Activated CD8-positive, alpha-beta T cell treated with anti-CD3 and anti-CD28 coated beads, Interleukin-2, amount 10 ng/mL, durations not matched to agents 7 days and 5 days (primary cell): ENCODE measurements around the gene HFE. TPM values are rescaled to one million over a fixed set of nuclear protein-coding genes. Genes with fewer than 3 reads are reported as not detected.

Experiments used
- ATAC-seq: fragments of 150-1000 bp; cut with Tn5 transposase; one replicate; pipeline ENCODE4 v1.10.0; 2021; ENCODE audit warnings: moderate library complexity
- CTCF ChIA-PET: fragments of 350-600 bp; sonication (Branson Sonifier 250); formaldehyde crosslinking; loops from one replicate; lab custom pipeline; 2021; ENCODE audit warnings: antibody characterized with exemption; lab: Charles Lee
- POLR2A ChIA-PET: fragments of 350-600 bp; sonication (Branson Sonifier 250); formaldehyde crosslinking; loops from one replicate; lab custom pipeline; 2021; ENCODE audit warnings: antibody characterized with exemption; lab: Charles Lee
- DNase-seq: peaks from one replicate; pipeline ENCODE4 v3.0.0-alpha.2; 2020
- H3K27ac Mint-ChIP-seq: one replicate; pipeline ENCODE4 v1.8.0; 2021; ENCODE audit warnings: mild to moderate bottlenecking, mixed read lengths
- H3K27me3 Mint-ChIP-seq: one replicate; pipeline ENCODE4 v1.8.0; 2021; ENCODE audit warnings: low read depth, mixed read lengths
- H3K36me3 Mint-ChIP-seq: one replicate; pipeline ENCODE4 v1.8.0; 2021; ENCODE audit warnings: low read depth, mixed read lengths
- H3K4me1 Mint-ChIP-seq: one replicate; pipeline ENCODE4 v1.8.0; 2021; ENCODE audit warnings: low read depth, mixed read lengths
- H3K4me3 Mint-ChIP-seq: one replicate; pipeline ENCODE4 v1.8.0; 2021; ENCODE audit warnings: mild to moderate bottlenecking, mixed read lengths
- H3K9me3 Mint-ChIP-seq: one replicate; pipeline ENCODE4 v1.8.0; 2022; ENCODE audit warnings: mixed read lengths; ENCODE audit not compliant: insufficient read depth
- total RNA-seq, 2 experiments: library from RNA; stranded (reverse); gene quantifications; one replicate each; pipeline ENCODE4 v1.2.3, GENCODE V29; 2021

HFE gene
- total RNA-seq, 2 experiments from 2014 or later, result 4.3 TPM

- peaks cover 58% of the 10 kb centered on the region for H3K36me3 Mint-ChIP-seq
- H3K9me3 Mint-ChIP-seq, result no peaks in the 10 kb centered on the region
- H3K27ac Mint-ChIP-seq, result peak overlapping the region; percentile 100
Observed at GRCh38 chr6:26123947-26124780, 36.9 kb downstream of the HFE start.

GRCh38 chr6:26124781-26125685, 37.8 kb downstream of the HFE start:
- POLR2A ChIA-PET, result interaction anchor here (0.6 to 12.3 kb wide), 44 partner anchors 11 to 1769 kb away, joined by 3 to 3176 read pairs (median 26); partner anchors contain the start of genes HFE and TRIM38

More at GRCh38 chr6:26123947-26124780, 36.9 kb downstream of the HFE start:
- ChIA-PET POLR2A (interaction anchor here (0.6 to 12.3 kb wide), 57 partner anchors 10 to 1770 kb away, joined by 3 to 3176 read pairs (median 9); partner anchors contain the start of genes HFE and TRIM38), CTCF (interaction anchor here (0.8 to 2.0 kb wide), 18 partner anchors 17 to 98 kb away, joined by 3 to 13 read pairs (median 4); a partner anchor contains a TSS)
- Mint-ChIP-seq H3K4me1 (peaks cover 47% of the 10 kb centered on the region), H3K4me3 (peak overlapping the region; percentile 95), H3K27me3 (peaks cover 1% of the 10 kb centered on the region)
- DNase-seq, result no peak
- ATAC-seq, result peak; percentile 78

GRCh38 chr6:26126394-26127235, 39.4 kb downstream of the HFE start:
- Mint-ChIP-seq H3K27me3 (peaks cover 1% of the 10 kb centered on the region), H3K36me3 (peaks cover 64% of the 10 kb centered on the region), H3K9me3 (no peaks in the 10 kb centered on the region), H3K4me1 (peaks cover 47% of the 10 kb centered on the region), H3K27ac (peak overlapping the region; percentile 100), H3K4me3 (peak overlapping the region; percentile 95)
- ChIA-PET POLR2A (interaction anchor here (0.6 to 12.3 kb wide), 19 partner anchors 10 to 1683 kb away, joined by 3 to 3176 read pairs (median 100); a partner anchor contains a TSS), CTCF (interaction anchor here (0.8 to 2.4 kb wide), 4 partner anchors 25 to 57 kb away, joined by 3 to 10 read pairs (median 3); a partner anchor contains a TSS)
- ATAC-seq, result no peak
- no peak for DNase-seq

More at GRCh38 chr6:26124781-26125685, 37.8 kb downstream of the HFE start:
- H3K27ac Mint-ChIP-seq, result peak overlapping the region; percentile 100
- DNase-seq (peak; percentile 59), ATAC-seq (no peak)
- H3K36me3 Mint-ChIP-seq, result peaks cover 63% of the 10 kb centered on the region
- CTCF ChIA-PET, result interaction anchor here (0.7 to 2.0 kb wide), 5 partner anchors 20 to 99 kb away, joined by 3 to 13 read pairs (median 4); a partner anchor contains a TSS
- no peaks in the 10 kb centered on the region for H3K9me3 Mint-ChIP-seq
- H3K4me1 Mint-ChIP-seq, result peaks cover 52% of the 10 kb centered on the region
- peak overlapping the region; percentile 95 for H3K4me3 Mint-ChIP-seq
- H3K27me3 Mint-ChIP-seq, result peaks cover 1% of the 10 kb centered on the region

GRCh38 chr6:26128013-26128771, 41.0 kb downstream of the HFE start:
- H3K36me3 Mint-ChIP-seq, result peaks cover 68% of the 10 kb centered on the region

GRCh38 chr6:26129656-26130055, 42.4 kb downstream of the HFE start:
- ChIA-PET CTCF (no interaction called here), POLR2A (interaction anchor here (0.6 to 12.3 kb wide), 2 partner anchors 25 to 34 kb away, joined by 3 to 3176 read pairs; a partner anchor contains a TSS)
- Mint-ChIP-seq H3K27ac (peak overlapping the region; percentile 4), H3K27me3 (no peaks in the 10 kb centered on the region), H3K4me1 (peaks cover 37% of the 10 kb centered on the region), H3K4me3 (peak overlapping the region; percentile 5), H3K9me3 (no peaks in the 10 kb centered on the region), H3K36me3 (peaks cover 55% of the 10 kb centered on the region)
- DNase-seq (no peak), ATAC-seq (no peak)

More at GRCh38 chr6:26128013-26128771, 41.0 kb downstream of the HFE start:
- Mint-ChIP-seq H3K4me1 (peaks cover 41% of the 10 kb centered on the region), H3K27me3 (peaks cover 1% of the 10 kb centered on the region), H3K9me3 (no peaks in the 10 kb centered on the region), H3K27ac (peak overlapping the region; percentile 47), H3K4me3 (peak overlapping the region; percentile 95)
- ATAC-seq (no peak), DNase-seq (no peak)
- CTCF ChIA-PET, result interaction anchor here (0.7 to 2.4 kb wide), 3 partner anchors 28 to 63 kb away, joined by 3 to 10 read pairs (median 3); a partner anchor contains a TSS
- POLR2A ChIA-PET, result interaction anchor here (0.7 to 12.3 kb wide), 10 partner anchors 11 to 143 kb away, joined by 3 to 3176 read pairs (median 105); a partner anchor contains a TSS

GRCh38 chr6:26130581-26131249, 43.5 kb downstream of the HFE start:
- peaks cover 37% of the 10 kb centered on the region for H3K4me1 Mint-ChIP-seq
- no peak overlapping the region for H3K27ac Mint-ChIP-seq
- no peaks in the 10 kb centered on the region for H3K27me3 Mint-ChIP-seq
- DNase-seq, result no peak
- H3K36me3 Mint-ChIP-seq, result peaks cover 46% of the 10 kb centered on the region
- H3K9me3 Mint-ChIP-seq, result no peaks in the 10 kb centered on the region
- ChIA-PET CTCF (interaction anchor here (0.7 to 1.4 kb wide), 3 partner anchors 21 to 28 kb away, joined by 3 to 6 read pairs (median 3); no protein-coding TSS in a partner anchor), POLR2A (interaction anchor here (0.8 to 12.3 kb wide), 2 partner anchors 21 to 33 kb away, joined by 3 to 3176 read pairs; a partner anchor contains a TSS)
- H3K4me3 Mint-ChIP-seq, result no peak overlapping the region
- no peak for ATAC-seq

- peaks cover 37% of the 10 kb centered on the region for H3K4me1 Mint-ChIP-seq
- no peaks in the 10 kb centered on the region for H3K9me3 Mint-ChIP-seq
- no peak overlapping the region for H3K4me3 Mint-ChIP-seq
- CTCF ChIA-PET, result interaction anchor here (1.4 kb wide), 1 partner anchor 20 kb away, joined by 6 read pairs; no protein-coding TSS in a partner anchor
- peaks cover 37% of the 10 kb centered on the region for H3K36me3 Mint-ChIP-seq
- H3K27ac Mint-ChIP-seq, result no peak overlapping the region
- ATAC-seq, result no peak
- POLR2A ChIA-PET, result interaction anchor here (0.8 to 12.3 kb wide), 3 partner anchors 20 to 76 kb away, joined by 3 to 3176 read pairs (median 4); a partner anchor contains a TSS
- DNase-seq, result no peak
- H3K27me3 Mint-ChIP-seq, result no peaks in the 10 kb centered on the region
Observed at GRCh38 chr6:26131618-26132017, 44.4 kb downstream of the HFE start.

GRCh38 chr6:26133730-26134129, 46.5 kb downstream of the HFE start:
- peaks cover 21% of the 10 kb centered on the region for H3K36me3 Mint-ChIP-seq
- POLR2A ChIA-PET, result interaction anchor here (1.0 to 12.3 kb wide), 4 partner anchors 9 to 65 kb away, joined by 3 to 3176 read pairs (median 52); a partner anchor contains a TSS
- no peak overlapping the region for H3K27ac Mint-ChIP-seq
- CTCF ChIA-PET, result interaction anchor here (0.9 kb wide), 1 partner anchor 13 kb away, joined by 3 read pairs; no protein-coding TSS in a partner anchor
- no peaks in the 10 kb centered on the region for H3K9me3 Mint-ChIP-seq
- no peak for ATAC-seq
- peaks cover 21% of the 10 kb centered on the region for H3K4me1 Mint-ChIP-seq
- no peaks in the 10 kb centered on the region for H3K27me3 Mint-ChIP-seq
- H3K4me3 Mint-ChIP-seq, result no peak overlapping the region
- DNase-seq, result no peak

- no peak for ATAC-seq
- no peak overlapping the region for H3K4me3 Mint-ChIP-seq
- no peak for DNase-seq
- ChIA-PET CTCF (interaction anchor here (0.9 kb wide), 1 partner anchor 11 kb away, joined by 3 read pairs; no protein-coding TSS in a partner anchor), POLR2A (interaction anchor here (6.0 to 8.4 kb wide), 2 partner anchors 11 to 21 kb away, joined by 100 to 107 read pairs; a partner anchor contains a TSS)
- H3K4me1 Mint-ChIP-seq, result peaks cover 8% of the 10 kb centered on the region
- no peaks in the 10 kb centered on the region for H3K27me3 Mint-ChIP-seq
- peaks cover 15% of the 10 kb centered on the region for H3K36me3 Mint-ChIP-seq
- H3K9me3 Mint-ChIP-seq, result no peaks in the 10 kb centered on the region
- H3K27ac Mint-ChIP-seq, result no peak overlapping the region
Observed at GRCh38 chr6:26136321-26136720, 49.1 kb downstream of the HFE start.
